HG02870 (cell line): ENCODE results near the gene SPG7.
"Not testable (repeated sequence)": the region's sequence is repeated elsewhere in the genome, so short reads cannot be mapped to it uniquely, and the experiment has no call there.

ENCODE experiments used
- ATAC-seq: cut with Tn5 transposase; IDR thresholded peaks from one replicate; pipeline ENCODE4 v1.9.1; 2021; ENCODE audit warnings: mild to moderate bottlenecking, moderate library complexity; ENCODE audit not compliant: unreplicated experiment

Gene SPG7

GRCh38 chr16:89575247-89576152 is 67.3 kb downstream of the SPG7 start, which contains the start of gene CPNE7:
Gene CPNE7, plus strand, starts transcription at chr16:89575758. Its CDS starts 140 bp downstream, at chr16:89575898.
- no peak for ATAC-seq

GRCh38 chr16:89576153-89577054 is 68.2 kb downstream of the SPG7 start:
- no peak for ATAC-seq

GRCh38 chr16:89577055-89577759 is 69.0 kb downstream of the SPG7 start:
- ATAC-seq: no peak

GRCh38 chr16:89579351-89579750 is 71.1 kb downstream of the SPG7 start:
- no peak for ATAC-seq

GRCh38 chr16:89581045-89581695 is 73.0 kb downstream of the SPG7 start:
- ATAC-seq: no peak

GRCh38 chr16:89581861-89582563 is 73.8 kb downstream of the SPG7 start:
- no peak for ATAC-seq

GRCh38 chr16:89582614-89583196 is 74.5 kb downstream of the SPG7 start:
- ATAC-seq: no peak

- ATAC-seq: no peak
Observed at GRCh38 chr16:89583197-89583894, 75.1 kb downstream of the SPG7 start.

GRCh38 chr16:89583895-89584644 is 75.9 kb downstream of the SPG7 start:
- no peak for ATAC-seq

GRCh38 chr16:89584768-89585549 is 76.8 kb downstream of the SPG7 start:
- no peak for ATAC-seq

GRCh38 chr16:89586218-89586617 is 78.0 kb downstream of the SPG7 start:
- no peak for ATAC-seq

- no peak for ATAC-seq
Observed at GRCh38 chr16:89586853-89587252, 78.7 kb downstream of the SPG7 start.

- ATAC-seq: not testable (repeated sequence)
Observed at GRCh38 chr16:89587676-89588075, 79.5 kb downstream of the SPG7 start.

- no peak for ATAC-seq
Observed at GRCh38 chr16:89588413-89589109, 80.4 kb downstream of the SPG7 start.

GRCh38 chr16:89589241-89589926 is 81.2 kb downstream of the SPG7 start:
- no peak for ATAC-seq

- no peak for ATAC-seq
Observed at GRCh38 chr16:89593841-89594240, 85.6 kb downstream of the SPG7 start.
